Spleen (tissue), 11 donors: ENCODE results near the gene TRIO. TPM values are rescaled to one million over a fixed set of nuclear protein-coding genes. Genes with fewer than 3 reads are reported as not detected.

Experiments used
- DNase-seq: peaks from one replicate; pipeline ENCODE4 v3.0.0-alpha.2; 2020
- H3K27ac ChIP-seq, 8 donors: fragments of 200-600 bp; sonication (generic) in 7 of 8; 1 replicate in 4 of 8; 2 replicates in 4 of 8; pipeline versions ENCODE4 v1.5.0 to v1.8.0; 2016 to 2021; ENCODE audit warnings: inconsistent platforms in 4 of 8, mild to moderate bottlenecking in 4 of 8, moderate library complexity in 1 of 8
- H3K27me3 ChIP-seq, 7 donors: fragments of 200-600 bp; sonication (generic) in 6 of 7; replicated peaks in 1 of 7; 1 replicate in 4 of 7; 2 replicates in 3 of 7; pipeline versions ENCODE4 v1.5.0 to v1.8.0; 2016 to 2021; ENCODE audit warnings: inconsistent platforms in 3 of 7, mild to moderate bottlenecking in 1 of 7
- H3K36me3 ChIP-seq, 6 donors: fragments of 200-600 bp; sonication (generic) in 5 of 6; 1 replicate in 4 of 6; 2 replicates in 2 of 6; pipeline versions ENCODE4 v1.5.0 to v1.8.0; 2016 to 2021; ENCODE audit warnings: inconsistent platforms in 2 of 6
- H3K4me1 ChIP-seq, 6 donors: fragments of 200-600 bp; sonication (generic) in 5 of 6; 1 replicate in 3 of 6; 2 replicates in 3 of 6; pipeline versions ENCODE4 v1.5.0 to v1.8.0; 2016 to 2021; ENCODE audit warnings: inconsistent platforms in 3 of 6
- H3K4me3 ChIP-seq, 8 donors: fragments of 200-600 bp; sonication (generic) in 7 of 8; 1 replicate in 4 of 8; 2 replicates in 4 of 8; pipeline versions ENCODE4 v1.5.0 to v1.8.0; 2016 to 2021; ENCODE audit warnings: inconsistent platforms in 4 of 8, mild to moderate bottlenecking in 4 of 8, moderate library complexity in 2 of 8
- H3K9me3 ChIP-seq, 8 donors: fragments of 200-600 bp; sonication (generic) in 7 of 8; 1 replicate in 4 of 8; 2 replicates in 4 of 8; pipeline versions ENCODE4 v1.5.0 to v1.8.0; 2016 to 2021; ENCODE audit warnings: inconsistent platforms in 4 of 8
- CTCF ChIP-seq, 11 experiments: fragments of 200-600 bp in 7 of 11; fragments of 450-650 bp in 4 of 11; sonication (generic) in 4 of 11; IDR thresholded peaks in 8 of 11; conservative IDR thresholded peaks in 3 of 11; 1 replicate in 7 of 11; 2 replicates in 4 of 11; pipeline versions ENCODE4 v1.4.0 to v1.8.0; 2016 to 2021; ENCODE audit warnings: antibody characterized with exemption in 11 of 11, inconsistent platforms in 4 of 11, mild to moderate bottlenecking in 1 of 11
- POLR2A ChIP-seq, 3 donors: fragments of 450-650 bp; IDR thresholded peaks; one replicate each; pipeline ENCODE4 v1.5.1; 2017; ENCODE audit warnings: antibody characterized with exemption in 3 of 3, mild to moderate bottlenecking in 1 of 3
- POLR2AphosphoS5 ChIP-seq, 3 donors: sonication (generic); formaldehyde crosslinking; IDR thresholded peaks; one replicate each; pipeline ENCODE4 v1.5.1; 2017; ENCODE audit warnings: antibody characterized with exemption in 3 of 3
- WGBS, 5 donors: extraction: QIAGEN DNeasy Blood & Tissue Kit in 3 of 5; methylation state at CpG; one replicate each; pipeline versions ENCODE4 v1.1.5 to v1.1.7; 2013 to 2018; 5-methylcytosine and 5-hydroxymethylcytosine counted together
- intact Hi-C: fragments of 100-400 bp; cut with DNase I; formaldehyde crosslinking; loops from one replicate; pipeline ENCODE4 v1.15.0; 2023; ENCODE audit warnings: low total_unique reads
- polyA plus RNA-seq, 3 donors: library from polyadenylated mRNA; stranded (reverse); fragments of 200-250 nt; gene quantifications; one replicate each; pipeline ENCODE4 v1.2.1, GENCODE V29; 2013
- total RNA-seq, 7 donors: library from RNA; depleted of rRNA in 3 of 7; stranded (reverse); fragments of >200 nt in 3 of 7; fragmentation: NEBNext Ultra II Directional in 4 of 7; extraction: Animal tissue kit (Norgen Biotek cat#: 25700) in 4 of 7; gene quantifications; one replicate each; pipeline versions ENCODE4 v1.1.0 to v1.2.1, GENCODE V29; 2016 to 2021
- donor health status: healthy with polysubstance abuse.
- donor health status: DM: no; HTN: no; CAD: no; lungs with moderate emphysema.
- donor health status: DM: no; HTN: no; CAD: no.
- donor health status: Bipolar disorder and iron deficiency.
- donor health status: healthy.
- donor health status: DM: no; HTN: no; CAD: no.
- donor health status: DM: yes; HTN: yes; CAD: no.

TRIO gene
- total and polyA plus RNA-seq, 10 donors, result 21.5 to 280 (median 190) TPM

GRCh38 chr5:14513266-14513665 is 370.1 kb downstream of the TRIO start:
- WGBS, 5 donors, result 87 to 91% (median 89%) methylated on average over 12 of the region's 12 CpGs
- no peak overlapping the region for H3K4me3 ChIP-seq
- H3K27me3 ChIP-seq, result no peaks in the 10 kb centered on the region
- no peaks in the 10 kb centered on the region for H3K4me1 ChIP-seq
- H3K9me3 ChIP-seq, result peaks cover 0 to 11% (median 8%) of the 10 kb centered on the region in 8 donors
- no peak overlapping the region for H3K27ac ChIP-seq
- H3K36me3 ChIP-seq, result peaks cover 0 to 19% (median 5%) of the 10 kb centered on the region in 6 donors
- intact Hi-C loops, result no loop called here
- DNase-seq, result no peak
- TF ChIP-seq CTCF (IDR thresholded peaks at IDR 0.05 in 8 of 11, conservative IDR thresholded peaks at IDR 0.05 in 3 of 11) (no peak), POLR2AphosphoS5 (IDR thresholded peaks at IDR 0.05) (no peak), POLR2A (IDR thresholded peaks at IDR 0.05) (no peak)

GRCh38 chr5:14516901-14517300 is 373.8 kb downstream of the TRIO start:
- WGBS, 5 donors, result 34 to 51% (median 42%) methylated on average over 3 of the region's 3 CpGs
- Histone ChIP-seq H3K9me3 (peaks cover 0 to 15% (median 8%) of the 10 kb centered on the region in 8 donors), H3K4me1 (peaks cover 0 to 9% (median 0%) of the 10 kb centered on the region in 6 donors), H3K36me3 (no peaks in the 10 kb centered on the region), H3K27me3 (no peaks in the 10 kb centered on the region), H3K27ac (no peak overlapping the region), H3K4me3 (no peak overlapping the region)
- intact Hi-C loops, result no loop called here
- DNase-seq, result no peak
- TF ChIP-seq POLR2AphosphoS5 (IDR thresholded peaks at IDR 0.05) (no peak), POLR2A (IDR thresholded peaks at IDR 0.05) (no peak), CTCF (IDR thresholded peaks at IDR 0.05 in 8 of 11, conservative IDR thresholded peaks at IDR 0.05 in 3 of 11) (no peak)

GRCh38 chr5:14518638-14519037 is 375.5 kb downstream of the TRIO start:
- Histone ChIP-seq H3K9me3 (peaks cover 0 to 15% (median 8%) of the 10 kb centered on the region in 8 donors), H3K36me3 (no peaks in the 10 kb centered on the region), H3K27ac (no peak overlapping the region), H3K4me1 (peaks cover 0 to 9% (median 0%) of the 10 kb centered on the region in 6 donors), H3K27me3 (no peaks in the 10 kb centered on the region), H3K4me3 (no peak overlapping the region)
- TF ChIP-seq CTCF (IDR thresholded peaks at IDR 0.05 in 8 of 11, conservative IDR thresholded peaks at IDR 0.05 in 3 of 11) (no peak), POLR2AphosphoS5 (IDR thresholded peaks at IDR 0.05) (no peak), POLR2A (IDR thresholded peaks at IDR 0.05) (no peak)
- DNase-seq, result no peak
- 91 to 98% (median 96%) methylated on average over 7 of the region's 7 CpGs for WGBS, 5 donors
- intact Hi-C loops, result no loop called here

GRCh38 chr5:14521748-14522147 is 378.6 kb downstream of the TRIO start:
- H3K4me3 ChIP-seq, result no peak overlapping the region
- peaks cover 0 to 9% (median 0%) of the 10 kb centered on the region in 6 donors for H3K4me1 ChIP-seq
- H3K36me3 ChIP-seq, result no peaks in the 10 kb centered on the region
- intact Hi-C loops, result no loop called here
- no peak for DNase-seq
- no peaks in the 10 kb centered on the region for H3K27me3 ChIP-seq
- TF ChIP-seq CTCF (IDR thresholded peaks at IDR 0.05 in 8 of 11, conservative IDR thresholded peaks at IDR 0.05 in 3 of 11) (no peak), POLR2AphosphoS5 (IDR thresholded peaks at IDR 0.05) (no peak), POLR2A (IDR thresholded peaks at IDR 0.05) (no peak)
- H3K27ac ChIP-seq, result no peak overlapping the region
- peaks cover 0 to 5% (median 0%) of the 10 kb centered on the region in 8 donors for H3K9me3 ChIP-seq
- WGBS, 5 donors, result 51 to 73% (median 60%) methylated on average over 10 of the region's 10 CpGs
